GM21390 (cell line): ENCODE measurements around the gene ABCB6.
"Not testable (repeated sequence)": the region's sequence is repeated elsewhere in the genome, so short reads cannot be mapped to it uniquely, and the experiment has no call there.

Experiments
- ATAC-seq: cut with Tn5 transposase; IDR thresholded peaks from one replicate; pipeline ENCODE4 v1.9.1; 2021; ENCODE audit not compliant: unreplicated experiment

Gene ABCB6

DNA sequence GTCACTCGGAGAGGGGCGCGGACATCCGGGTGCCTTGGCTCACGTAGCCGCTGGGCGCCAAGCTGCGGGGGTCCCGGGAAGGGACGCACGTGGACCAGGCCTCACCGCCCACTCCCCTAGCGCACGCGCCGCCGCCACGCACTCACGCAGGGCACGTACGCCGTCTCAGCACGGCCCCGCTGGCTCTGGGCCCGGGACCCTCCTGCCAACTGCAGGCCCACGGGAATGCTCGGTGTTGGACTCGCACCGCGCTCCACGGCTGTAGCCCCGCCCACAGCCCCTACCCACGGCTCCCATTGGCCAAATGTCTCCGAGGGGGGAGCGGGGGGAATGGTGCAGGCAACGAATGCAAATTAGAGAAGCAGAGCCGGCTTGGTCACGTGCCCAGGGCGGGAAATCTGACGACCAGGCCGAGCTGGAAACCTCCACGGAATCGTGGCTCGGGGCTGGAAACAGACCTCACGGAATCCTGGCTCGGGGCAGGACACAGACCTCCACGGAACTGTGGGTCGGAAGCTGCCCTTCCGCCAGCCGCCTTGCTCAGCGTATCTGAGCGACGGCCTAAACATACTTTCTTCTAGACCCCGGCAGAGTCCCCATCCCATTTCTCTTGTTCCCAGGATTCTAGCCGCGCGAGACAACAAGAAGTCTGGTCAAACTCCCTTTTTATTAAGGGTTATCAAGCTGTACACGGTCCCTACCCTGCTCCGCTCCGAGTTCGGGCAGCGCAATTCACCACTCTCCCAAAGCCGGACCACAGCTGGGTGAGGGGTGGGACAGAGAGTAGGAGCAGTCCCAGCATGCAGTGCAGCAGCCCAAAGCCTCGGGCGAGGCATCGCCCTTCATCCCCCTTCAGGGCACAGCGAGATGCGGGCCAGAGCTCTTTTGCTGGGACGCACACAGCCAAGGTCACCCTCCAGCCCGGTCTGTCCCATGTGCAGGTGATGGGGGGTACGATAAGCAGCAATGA lies at the start of gene ABCB6:
TSS of gene ABCB6 (minus strand) at position 227 of the 970 bp plus-strand sequence. CDS start 285 bp downstream, outside the sequence.
- peak; percentile 83 for ATAC-seq

DNA sequence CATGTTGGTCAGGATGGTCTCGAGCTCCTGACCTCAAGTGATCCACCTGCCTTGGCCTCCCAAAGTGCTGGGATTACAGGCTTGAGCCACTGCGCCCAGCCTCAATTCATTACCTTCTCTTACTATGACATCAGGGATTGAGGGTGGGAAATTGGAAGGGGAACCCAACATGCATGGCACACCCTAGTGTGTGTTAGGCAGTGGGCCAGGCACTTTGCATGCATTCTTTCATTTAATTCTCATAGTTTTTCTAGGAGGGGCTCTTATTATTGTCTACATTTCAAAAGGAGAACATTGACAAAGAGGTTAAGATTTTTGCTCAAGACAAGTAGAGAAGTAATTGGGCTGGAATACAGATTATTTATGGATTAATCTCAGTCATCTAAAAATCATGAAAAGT lies 49.5 kb upstream of the ABCB6 start:
- no peak for ATAC-seq

DNA sequence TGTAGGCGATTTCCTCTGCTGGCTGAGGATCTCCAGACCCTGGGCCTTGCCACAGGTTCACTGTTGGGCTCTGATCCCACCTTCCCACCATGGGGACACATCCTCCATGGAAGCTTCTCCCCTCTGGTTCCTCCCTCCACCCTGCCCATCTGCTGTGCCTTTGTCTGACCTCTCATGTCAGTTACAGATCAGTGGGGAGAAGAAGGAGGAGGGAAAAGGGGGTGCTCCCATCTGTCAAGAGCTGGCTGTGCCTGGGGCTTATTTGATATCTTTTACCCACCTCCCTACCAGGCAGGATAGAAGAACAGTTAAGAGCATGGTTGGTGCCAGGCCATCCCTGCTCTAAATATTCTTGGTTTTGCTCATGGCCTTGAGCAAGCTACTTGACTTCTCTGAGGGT lies 48.1 kb upstream of the ABCB6 start:
- no peak for ATAC-seq

DNA sequence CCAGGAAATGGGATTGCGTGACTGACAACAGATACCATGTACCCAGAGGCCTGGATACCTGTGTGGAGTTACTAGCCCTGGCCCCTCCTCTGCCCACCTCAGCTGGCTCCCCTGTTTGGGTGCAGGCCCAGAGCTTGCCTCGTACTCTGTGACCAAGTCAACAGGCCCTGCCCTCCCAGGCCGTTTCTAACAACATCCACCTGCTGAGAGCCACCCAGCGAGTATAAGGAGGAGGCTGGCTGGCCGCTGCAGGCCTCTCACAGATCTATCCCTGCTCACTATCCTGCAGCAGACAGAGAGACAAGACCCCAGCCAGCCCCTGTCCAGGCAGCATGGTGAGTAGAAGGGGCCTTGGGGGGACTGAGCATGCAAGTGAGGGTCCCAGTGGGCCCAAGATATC lies 47.5 kb upstream of the ABCB6 start:
- no peak for ATAC-seq

DNA sequence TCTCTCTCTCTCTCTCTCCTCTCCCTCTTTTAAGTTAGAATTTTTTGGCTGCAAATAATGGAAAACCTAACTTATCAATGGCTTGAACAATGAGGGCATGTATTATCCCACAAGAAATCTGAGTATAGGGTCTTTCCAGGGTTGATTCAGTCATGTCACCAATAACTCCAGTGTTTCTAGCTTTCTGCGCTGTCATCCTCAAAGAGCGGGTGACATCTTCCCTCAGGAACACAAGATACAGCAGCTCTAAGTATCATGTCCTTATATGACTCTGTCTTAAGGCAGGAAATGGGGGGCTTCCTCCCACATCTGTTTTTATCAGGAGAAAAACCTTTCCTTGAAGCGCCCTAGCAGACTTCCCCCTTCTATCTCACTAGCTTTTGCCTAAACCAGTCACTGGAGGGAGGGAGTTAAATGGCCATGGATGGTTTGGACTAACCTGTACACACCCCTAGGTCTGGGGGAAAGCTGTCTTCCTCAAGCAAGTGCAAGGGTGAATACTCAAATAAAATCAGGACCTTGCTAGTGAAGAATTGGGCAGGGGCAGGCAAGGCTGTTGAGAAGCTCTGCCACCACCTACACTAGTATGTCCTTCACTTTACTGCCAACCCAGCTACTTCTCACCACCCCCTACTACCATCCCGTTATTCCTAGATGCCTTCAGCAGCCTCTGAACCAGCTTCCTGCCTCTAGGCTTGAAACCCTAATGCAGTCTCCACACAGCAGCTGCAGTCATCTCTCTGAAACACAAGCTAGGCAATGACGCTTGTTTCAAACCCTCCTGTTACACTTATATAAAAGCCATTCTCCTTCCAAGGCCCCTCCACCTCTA lies 42.5 kb upstream of the ABCB6 start:
- no peak for ATAC-seq

DNA sequence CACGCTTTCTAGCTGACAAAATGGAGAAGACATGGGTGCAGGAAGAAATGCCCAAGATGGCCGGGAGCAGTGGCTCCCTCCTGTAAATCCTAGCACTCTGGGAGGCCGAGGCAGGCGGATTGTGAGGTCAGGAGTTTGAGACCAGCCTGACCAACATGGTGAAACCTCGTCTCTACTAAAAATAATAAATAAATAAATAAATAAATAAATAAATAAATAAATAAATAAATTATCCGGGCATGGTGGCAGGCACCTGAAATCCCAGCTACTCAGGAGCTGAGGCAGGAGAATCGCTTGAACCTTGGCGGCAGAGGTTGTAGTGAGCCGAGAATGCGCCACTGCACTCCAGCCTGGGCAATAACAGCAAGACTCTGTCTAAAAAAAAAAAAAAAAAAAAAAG lies 40.2 kb upstream of the ABCB6 start:
- not testable (repeated sequence) for ATAC-seq

DNA sequence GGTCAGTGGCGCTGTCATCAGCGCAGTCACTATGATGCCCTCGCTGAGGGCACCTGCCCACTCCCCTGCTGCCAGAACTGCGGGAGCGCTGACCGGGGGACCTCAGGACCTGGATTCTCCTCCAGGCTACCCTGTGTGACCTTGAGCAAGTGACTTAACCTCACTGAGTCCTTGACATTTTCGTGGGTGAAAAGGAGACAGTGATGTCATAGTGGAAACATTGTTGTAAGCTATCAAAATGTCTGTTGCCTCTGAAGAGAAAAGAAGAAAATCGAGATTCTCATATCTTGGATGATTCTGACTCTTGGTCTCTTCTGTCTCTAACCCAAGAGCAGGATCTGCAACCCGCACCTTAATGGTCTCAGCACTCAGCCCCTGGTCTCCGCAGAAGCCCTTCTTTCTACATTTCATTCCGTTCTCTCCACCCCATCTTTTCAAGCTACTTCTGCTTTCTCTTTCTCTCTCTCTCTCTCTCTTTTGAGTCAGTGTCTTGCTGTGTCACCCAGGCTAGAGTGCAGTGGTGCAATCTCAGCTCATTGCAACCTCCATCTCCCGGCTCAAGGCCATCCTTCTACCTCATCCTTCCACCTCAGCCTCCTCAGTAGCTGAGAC lies 35.9 kb upstream of the ABCB6 start:
- ATAC-seq = peak; percentile 26

DNA sequence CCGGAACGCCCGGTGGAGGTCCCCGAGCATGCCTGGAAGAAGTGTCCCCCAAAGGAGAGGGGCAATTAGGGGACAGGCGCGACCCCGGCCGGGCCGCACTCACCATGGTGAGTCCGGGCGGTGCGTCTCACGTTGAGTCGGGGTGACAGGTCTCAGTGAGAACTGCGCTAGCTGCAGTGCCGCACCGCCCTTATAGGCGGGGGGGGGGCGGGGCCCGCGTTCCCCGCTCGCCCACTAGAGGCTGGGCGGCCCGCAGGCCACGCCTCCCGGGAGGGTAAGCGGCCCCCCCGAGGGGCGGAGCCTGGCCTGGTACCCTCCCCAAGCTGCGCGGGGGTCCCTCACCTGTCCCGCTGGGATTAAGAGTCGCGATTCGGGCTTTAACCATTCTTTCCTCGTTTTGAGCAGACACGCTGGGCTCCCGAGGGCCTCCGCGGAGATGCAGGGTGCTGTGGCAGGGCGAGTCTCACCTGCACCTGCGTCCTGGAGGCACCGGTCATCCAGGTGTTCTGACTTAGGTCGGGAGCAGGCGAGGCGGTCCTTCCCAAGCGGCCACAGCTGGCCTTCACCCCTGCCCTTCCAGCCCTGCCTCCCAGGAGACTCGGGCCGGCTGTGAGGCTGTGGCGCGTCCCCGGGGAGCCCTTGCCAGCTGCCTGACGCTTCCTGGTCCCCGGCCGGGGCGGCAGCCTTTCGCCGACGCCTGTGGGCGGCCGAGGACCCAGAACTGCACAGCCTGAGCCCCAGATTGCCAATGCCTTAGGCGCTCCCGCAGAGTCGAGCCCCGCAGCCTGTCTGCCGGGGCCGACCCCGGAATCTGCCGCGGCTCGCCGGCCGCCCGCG lies 35.2 kb upstream of the ABCB6 start, which contains the start of gene TUBA4A:
TSS of gene TUBA4A (minus strand) at position 166 of the 837 bp plus-strand sequence. CDS start at position 106, 60 bp downstream.
- ATAC-seq = peak; percentile 49

DNA sequence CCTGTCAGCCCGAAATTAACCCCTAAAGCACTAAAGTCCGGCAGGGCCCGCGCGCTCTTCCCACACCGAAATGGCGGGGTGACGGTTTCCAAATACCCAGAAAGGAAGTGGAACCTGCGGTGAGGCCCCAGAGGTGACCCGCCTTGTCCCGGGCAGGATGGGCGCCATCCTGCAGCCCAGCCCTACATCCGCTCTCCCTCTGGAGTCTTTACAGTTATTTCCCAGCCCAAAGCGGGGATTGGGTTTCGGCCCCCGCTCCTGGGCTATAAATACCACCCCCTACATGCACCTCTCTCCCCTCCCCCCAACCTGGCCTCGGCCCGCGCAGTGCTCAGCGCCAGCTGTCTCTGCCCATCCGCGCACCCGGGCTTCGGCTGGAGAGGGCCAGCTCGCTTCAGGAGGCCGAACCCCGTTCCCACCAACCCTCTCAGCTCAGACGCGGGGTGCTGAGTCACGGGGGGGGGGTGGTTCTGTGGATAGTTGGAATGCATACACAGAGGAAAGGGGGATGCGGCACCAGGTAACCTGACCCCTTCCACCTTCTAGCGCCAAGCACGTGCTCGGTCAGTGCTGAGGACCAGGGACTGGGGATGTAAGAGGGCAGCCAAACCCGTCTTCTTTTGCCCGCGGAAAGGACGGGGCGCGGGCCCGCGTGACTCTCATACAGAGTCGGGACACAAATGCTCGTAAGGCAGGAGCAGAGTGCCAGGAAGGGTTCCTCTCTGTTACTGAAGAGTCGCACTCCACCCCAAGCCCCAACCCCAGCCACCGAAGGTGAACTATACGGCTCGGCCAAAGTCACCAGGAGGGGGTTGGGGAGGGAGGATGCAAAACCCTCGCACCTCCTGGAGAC lies 34.4 kb upstream of the ABCB6 start, which contains the start of gene TUBA4B:
TSS of gene TUBA4B (plus strand) at position 344 of the 853 bp plus-strand sequence. CDS start at position 509, 165 bp downstream.
- peak; percentile 8 for ATAC-seq

DNA sequence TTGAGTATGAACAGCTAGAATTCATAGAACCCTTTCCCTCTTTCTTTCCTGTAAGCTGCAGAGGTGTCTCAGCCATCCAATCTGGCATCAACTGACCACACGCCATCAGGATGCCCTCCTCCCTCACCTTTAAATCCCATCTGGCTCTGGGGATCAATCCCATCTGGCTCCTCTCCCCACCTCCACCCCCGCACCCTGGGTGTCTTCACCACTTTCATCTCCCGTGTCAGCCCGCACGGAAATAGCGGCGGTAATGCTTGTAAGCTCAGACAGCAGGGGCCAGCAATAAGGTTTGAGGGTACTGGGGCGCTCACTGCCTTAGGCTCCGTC lies 33.8 kb upstream of the ABCB6 start:
- ATAC-seq = no peak

DNA sequence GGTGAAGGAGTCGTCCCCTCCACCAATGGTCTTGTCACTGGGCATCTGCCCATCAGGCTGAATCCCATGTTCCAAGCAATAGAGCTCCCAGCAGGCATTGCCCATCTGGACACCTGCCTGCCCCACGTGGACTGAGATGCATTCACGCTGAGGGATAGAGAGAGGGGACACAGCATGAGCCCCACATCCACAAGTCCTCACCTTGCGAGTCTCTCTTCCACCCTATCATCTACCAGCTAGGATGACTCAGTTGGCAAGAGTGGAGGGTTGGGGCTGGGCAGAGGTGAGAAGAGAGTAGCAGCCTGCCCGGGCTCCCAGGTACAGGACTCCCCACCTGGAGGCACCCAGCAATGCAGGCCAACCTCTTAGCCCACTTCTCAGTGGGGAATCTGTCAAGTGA lies 33.3 kb upstream of the ABCB6 start:
- ATAC-seq = no peak

DNA sequence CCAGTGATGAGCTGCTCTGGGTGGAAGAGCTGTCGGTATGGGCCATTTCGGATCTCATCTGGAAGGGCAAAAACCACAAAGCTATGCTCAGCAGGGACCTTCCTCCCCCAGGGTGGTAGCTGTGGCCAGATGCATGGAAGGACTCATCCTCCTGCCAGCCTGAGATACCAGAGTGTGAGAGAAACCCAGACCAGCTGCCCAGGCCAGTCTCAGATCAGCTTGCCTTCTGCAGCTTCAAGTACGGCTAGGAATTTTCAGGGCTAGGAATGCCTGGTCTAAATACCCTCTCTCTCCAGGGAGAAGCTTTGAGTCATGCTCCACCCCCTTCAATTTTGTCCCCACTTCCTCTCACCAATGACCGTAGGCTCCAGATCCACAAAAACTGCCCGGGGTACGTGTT lies 32.9 kb upstream of the ABCB6 start:
- no peak for ATAC-seq

DNA sequence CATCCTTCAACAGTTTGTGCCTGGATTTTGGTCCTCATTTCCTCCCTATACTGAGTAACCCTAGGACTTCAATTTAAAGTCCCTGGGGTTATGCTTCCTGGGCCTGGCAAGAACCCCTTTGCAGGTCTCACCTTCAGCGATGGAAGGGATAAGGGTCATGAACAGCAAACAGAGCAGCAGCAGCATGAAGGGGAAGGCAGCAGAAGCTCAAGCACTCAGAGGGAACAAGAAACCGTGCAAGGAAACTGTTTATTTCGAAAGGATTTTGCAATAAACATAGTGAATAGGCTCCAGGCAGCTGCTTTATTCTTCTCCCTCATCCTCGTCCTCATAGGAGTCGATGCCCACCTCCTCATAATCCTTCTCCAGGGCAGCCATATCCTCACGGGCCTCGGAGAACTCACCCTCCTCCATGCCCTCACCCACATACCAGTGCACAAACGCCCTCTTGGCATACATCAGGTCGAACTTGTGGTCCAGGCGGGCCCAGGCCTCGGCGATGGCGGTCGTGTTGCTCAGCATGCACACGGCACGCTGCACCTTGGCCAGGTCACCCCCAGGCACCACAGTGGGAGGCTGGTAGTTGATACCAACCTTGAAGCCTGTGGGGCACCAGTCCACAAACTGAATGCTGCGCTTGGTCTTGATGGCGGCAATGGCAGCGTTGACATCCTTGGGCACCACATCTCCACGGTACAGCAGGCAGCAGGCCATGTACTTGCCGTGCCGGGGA lies 31.5 kb upstream of the ABCB6 start:
- ATAC-seq = no peak

DNA sequence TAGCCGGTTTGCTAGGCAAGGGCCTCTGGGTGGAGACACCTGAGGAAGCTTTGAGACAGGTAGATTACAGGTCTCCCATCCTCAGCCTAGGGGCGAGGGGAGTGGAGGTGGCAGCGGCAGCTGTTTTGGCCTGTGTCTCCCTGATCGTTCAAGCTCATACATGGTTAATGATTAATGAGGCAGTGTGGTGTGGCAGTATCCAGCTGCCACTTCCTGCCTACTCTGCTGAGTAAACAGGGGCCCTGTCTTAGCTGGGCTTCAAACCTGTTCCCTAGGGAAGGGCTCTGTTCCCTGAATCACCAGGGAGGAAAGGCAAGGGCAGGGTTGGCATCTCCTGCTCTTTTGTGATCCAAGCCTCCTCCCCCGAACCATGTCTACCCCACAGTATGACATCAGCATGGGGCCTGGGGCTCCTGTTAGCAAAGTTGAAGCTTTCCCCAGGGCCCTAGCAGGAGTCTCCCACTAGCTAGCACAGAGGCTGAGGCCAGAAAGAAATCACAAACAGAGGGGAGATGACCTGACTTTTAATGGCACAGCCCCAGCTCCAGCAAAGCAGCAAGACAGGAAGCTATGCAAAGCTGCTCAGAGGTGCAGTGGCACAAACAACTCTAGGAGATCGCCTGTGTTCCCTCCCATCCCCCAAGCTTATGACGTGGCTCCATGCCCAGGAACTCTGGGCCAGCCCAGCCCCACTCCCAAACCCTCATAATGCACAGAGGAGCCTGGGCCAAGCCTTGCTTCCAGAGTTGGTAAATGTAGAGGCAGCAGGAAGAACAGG lies 30.6 kb upstream of the ABCB6 start:
- ATAC-seq = peak; percentile 41

DNA sequence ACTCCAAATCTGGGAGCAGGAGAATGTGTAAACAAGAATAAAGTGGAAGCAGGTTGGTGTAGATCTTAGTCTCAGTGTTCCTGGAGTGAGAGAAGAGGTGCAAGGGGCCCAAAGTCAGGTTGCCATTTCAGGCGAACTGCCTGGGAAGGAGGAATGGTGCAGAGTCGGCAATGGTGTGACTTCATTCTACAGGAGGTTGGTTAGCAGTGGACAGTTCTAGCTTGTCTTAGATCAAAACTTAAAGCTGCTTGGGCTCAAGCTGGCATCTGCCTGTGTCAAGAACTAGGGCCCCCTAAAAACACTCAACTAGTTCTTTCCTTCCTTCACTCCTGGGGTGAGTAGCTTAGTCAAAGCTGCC lies 30.1 kb upstream of the ABCB6 start:
- no peak for ATAC-seq

DNA sequence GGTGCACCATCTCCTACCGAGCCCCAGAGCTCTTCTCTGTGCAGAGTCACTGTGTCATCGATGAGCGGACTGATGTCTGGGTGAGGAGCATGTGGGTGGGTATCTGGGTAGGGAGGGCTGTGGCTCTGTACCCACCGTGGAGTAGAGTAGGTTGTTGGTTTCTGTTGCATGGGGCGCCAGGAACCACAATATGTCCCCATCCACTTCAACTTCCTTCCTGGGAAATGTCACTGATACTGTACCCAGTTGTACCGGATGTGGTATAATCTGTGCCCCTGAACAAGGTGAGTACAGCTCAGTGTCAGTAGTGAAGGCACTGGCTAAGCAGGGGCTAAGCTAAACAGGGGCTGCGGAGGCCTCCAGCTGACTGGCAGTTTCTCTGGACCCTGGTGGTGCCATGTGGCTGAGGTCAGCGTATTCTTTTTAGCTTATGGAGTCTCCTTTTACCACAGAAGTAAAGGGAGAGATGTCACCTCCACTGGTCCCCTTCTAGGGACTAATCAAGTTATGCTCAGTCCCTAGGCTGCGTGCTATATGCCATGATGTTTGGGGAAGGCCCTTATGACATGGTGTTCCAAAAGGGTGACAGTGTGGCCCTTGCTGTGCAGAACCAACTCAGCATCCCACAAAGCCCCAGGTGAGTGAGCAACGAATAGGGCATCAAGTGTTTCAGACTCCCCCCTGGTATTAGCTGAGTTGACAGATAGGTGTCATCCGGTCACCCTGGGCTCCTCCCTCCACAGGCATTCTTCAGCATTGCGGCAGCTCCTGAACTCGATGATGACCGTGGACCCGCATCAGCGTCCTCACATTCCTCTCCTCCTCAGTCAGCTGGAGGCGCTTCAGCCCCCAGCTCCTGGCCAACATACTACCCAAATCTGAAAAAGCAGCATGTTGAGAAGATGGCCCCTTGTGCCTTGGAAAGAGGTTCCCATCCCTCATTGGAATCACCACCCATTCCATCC lies 29.2 kb upstream of the ABCB6 start:
- ATAC-seq = no peak

DNA sequence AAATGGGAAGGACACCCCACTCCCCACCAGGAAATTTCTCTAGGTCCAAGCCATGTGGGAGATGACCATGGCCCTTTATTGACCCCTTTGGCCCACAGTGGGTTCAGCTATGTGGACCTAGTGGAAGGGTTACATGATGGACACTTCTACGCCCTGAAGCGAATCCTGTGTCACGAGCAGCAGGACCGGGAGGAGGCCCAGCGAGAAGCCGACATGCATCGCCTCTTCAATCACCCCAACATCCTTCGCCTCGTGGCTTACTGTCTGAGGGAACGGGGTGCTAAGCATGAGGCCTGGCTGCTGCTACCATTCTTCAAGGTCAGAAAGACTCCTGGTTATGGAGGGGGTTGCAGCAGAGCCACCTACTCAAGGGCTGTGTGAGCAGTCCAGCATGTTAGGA lies 27.8 kb upstream of the ABCB6 start:
- ATAC-seq = no peak
